Ovary (tissue), 3 donors: ENCODE results near the gene EFHC2.

ENCODE experiments used
- CTCF ChIP-seq, 3 donors: fragments of 450-650 bp in 2 of 3; fragments of 200-600 bp in 1 of 3; IDR thresholded peaks; one replicate each; pipeline versions ENCODE4 v1.5.1 to v1.8.0; 2016 to 2022; ENCODE audit warnings: antibody characterized with exemption in 3 of 3, mild to moderate bottlenecking in 1 of 3
- POLR2A ChIP-seq: fragments of 450-650 bp; IDR thresholded peaks from one replicate; pipeline ENCODE4 v1.6.1; 2017; ENCODE audit warnings: antibody characterized with exemption, mild to moderate bottlenecking, moderate library complexity
- donor health status: DM: no; HTN: no; CAD: no.

GRCh38 chrX:44303119-44303518, 40.4 kb downstream of the EFHC2 start:
- TF ChIP-seq CTCF (IDR thresholded peaks at IDR 0.05) (no peak), POLR2A (no peak)
